DLD1 (cell line): ENCODE data around the gene TNFRSF6B.
"Not testable (repeated sequence)": the region's sequence is repeated elsewhere in the genome, so short reads cannot be mapped to it uniquely, and the experiment has no call there.

Experiments
- in situ Hi-C: cut with HindIII; loops from 2 replicates; pipeline ENCODE4 v1.10.0; 2017; ENCODE audit warnings: low sequenced_read_pairs

The TNFRSF6B gene, protein sequence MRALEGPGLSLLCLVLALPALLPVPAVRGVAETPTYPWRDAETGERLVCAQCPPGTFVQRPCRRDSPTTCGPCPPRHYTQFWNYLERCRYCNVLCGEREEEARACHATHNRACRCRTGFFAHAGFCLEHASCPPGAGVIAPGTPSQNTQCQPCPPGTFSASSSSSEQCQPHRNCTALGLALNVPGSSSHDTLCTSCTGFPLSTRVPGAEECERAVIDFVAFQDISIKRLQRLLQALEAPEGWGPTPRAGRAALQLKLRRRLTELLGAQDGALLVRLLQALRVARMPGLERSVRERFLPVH

DNA sequence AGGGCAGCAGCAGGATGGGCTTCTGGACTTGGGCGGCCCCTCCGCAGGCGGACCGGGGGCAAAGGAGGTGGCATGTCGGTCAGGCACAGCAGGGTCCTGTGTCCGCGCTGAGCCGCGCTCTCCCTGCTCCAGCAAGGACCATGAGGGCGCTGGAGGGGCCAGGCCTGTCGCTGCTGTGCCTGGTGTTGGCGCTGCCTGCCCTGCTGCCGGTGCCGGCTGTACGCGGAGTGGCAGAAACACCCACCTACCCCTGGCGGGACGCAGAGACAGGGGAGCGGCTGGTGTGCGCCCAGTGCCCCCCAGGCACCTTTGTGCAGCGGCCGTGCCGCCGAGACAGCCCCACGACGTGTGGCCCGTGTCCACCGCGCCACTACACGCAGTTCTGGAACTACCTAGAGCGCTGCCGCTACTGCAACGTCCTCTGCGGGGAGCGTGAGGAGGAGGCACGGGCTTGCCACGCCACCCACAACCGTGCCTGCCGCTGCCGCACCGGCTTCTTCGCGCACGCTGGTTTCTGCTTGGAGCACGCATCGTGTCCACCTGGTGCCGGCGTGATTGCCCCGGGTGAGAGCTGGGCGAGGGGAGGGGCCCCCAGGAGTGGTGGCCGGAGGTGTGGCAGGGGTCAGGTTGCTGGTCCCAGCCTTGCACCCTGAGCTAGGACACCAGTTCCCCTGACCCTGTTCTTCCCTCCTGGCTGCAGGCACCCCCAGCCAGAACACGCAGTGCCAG, at the start of gene TNFRSF6B:
TSS of gene TNFRSF6B (plus strand) at position 25 of the 729 bp plus-strand sequence. CDS start at position 141, 116 bp downstream.
- in situ Hi-C loops = no loop called here

GRCh38 chr20:63648190-63648589, 48.3 kb upstream of the TNFRSF6B start:
- in situ Hi-C loops = no loop called here

GRCh38 chr20:63648895-63649589, 47.4 kb upstream of the TNFRSF6B start:
- in situ Hi-C loops = no loop called here

DNA sequence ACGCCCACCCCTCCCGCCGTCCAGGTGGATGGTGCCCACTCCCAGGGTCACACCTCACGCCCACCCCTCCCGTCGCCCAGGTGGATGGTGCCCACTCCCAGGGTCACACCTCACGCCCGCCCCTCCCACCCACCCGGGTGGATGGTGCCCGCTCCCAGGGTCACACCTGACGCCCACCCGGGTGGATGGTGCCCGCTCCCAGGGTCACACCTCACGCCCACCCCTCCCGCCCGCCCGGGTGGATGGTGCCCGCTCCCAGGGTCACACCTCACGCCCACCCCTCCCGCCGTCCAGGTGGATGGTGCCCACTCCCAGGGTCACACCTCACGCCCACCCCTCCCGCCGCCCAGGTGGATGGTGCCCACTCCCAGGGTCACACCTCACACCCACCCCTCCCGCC, 46.0 kb upstream of the TNFRSF6B start:
- in situ Hi-C loops = not testable (repeated sequence)

- in situ Hi-C loops = no loop called here
These were observed 44.6 kb upstream of the TNFRSF6B start for GRCh38 chr20:63651942-63652191.

GRCh38 chr20:63652192-63652980, 44.1 kb upstream of the TNFRSF6B start:
- in situ Hi-C loops = no loop called here

DNA sequence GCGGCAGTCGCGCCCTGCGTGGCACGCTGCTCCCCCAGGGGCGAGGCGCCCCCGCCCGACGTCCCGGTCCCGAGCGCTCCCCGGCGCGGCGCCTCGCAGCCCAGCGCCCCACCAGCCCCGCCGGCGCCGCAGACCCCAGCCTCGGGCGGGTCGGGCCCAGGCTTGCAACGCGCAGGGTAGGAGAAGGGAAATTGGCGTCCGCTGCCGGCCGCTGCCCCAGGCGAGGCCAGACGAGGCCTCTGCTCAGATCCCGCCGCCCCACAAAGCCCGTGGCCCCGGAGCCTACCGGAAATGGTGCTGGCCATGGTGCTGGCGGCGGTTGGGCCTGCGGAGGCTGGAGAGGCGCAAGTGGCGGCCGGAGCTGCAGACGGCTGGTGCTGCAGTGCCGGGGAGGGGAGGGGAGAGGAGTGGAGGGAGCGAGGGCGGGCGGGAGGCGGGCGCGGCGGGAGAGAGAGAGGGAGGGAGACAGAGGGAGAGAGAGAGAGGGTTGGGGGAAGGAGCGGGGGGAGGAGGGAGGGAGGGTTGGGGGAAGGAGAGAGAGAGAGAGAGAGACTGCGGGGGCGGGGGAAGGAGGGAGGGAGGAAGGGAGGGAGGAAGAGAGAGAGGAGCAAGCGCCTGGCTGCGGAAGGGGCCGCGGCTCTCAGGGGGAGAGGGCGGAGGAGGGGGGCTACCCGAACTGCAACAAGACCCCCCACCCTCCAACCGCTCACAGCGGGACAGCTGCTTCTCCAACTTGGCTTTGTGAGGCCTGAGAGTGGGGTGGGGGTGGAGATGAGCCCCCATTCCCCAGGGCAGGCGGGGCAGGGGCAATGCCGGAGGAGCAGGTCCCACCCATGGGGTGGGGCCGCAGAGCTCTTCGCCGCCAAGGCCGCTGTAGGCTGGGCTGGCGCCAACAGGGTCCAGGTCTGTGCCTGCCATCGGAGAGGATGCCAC, 43.1 kb upstream of the TNFRSF6B start, which contains the start of gene STMN3:
TSS of gene STMN3 (minus strand) at position 384 of the 933 bp plus-strand sequence. CDS start at position 305, 79 bp downstream.
- in situ Hi-C loops = no loop called here

- in situ Hi-C loops = no loop called here
These were observed 42.3 kb upstream of the TNFRSF6B start for GRCh38 chr20:63653974-63654668.

- in situ Hi-C loops = no loop called here
These were observed 41.2 kb upstream of the TNFRSF6B start for GRCh38 chr20:63655249-63655648.

- in situ Hi-C loops = no loop called here
These were observed 40.0 kb upstream of the TNFRSF6B start for GRCh38 chr20:63656451-63656850.

GRCh38 chr20:63657260-63657936, 39.1 kb upstream of the TNFRSF6B start:
- in situ Hi-C loops = no loop called here

GRCh38 chr20:63657937-63658748, 38.3 kb upstream of the TNFRSF6B start, which contains the start of gene RTEL1:
RTEL1 (plus strand) TSS chr20:63658312; CDS start chr20:63659403, 1,091 bp downstream.
- in situ Hi-C loops = no loop called here

- in situ Hi-C loops = no loop called here
These were observed 37.7 kb upstream of the TNFRSF6B start for GRCh38 chr20:63658749-63659187.

- in situ Hi-C loops = no loop called here
These were observed 37.1 kb upstream of the TNFRSF6B start for GRCh38 chr20:63659370-63659769.

GRCh38 chr20:63660174-63660573, 36.3 kb upstream of the TNFRSF6B start:
- in situ Hi-C loops = not testable (repeated sequence)

GRCh38 chr20:63660622-63661021, 35.8 kb upstream of the TNFRSF6B start:
- in situ Hi-C loops = no loop called here

GRCh38 chr20:63661108-63661507, 35.3 kb upstream of the TNFRSF6B start:
- in situ Hi-C loops = no loop called here
